ENCODE data around the gene COL4A1.

COL4A1 gene

GRCh38 chr13:110341445-110342244 is 34.7 kb upstream of the COL4A1 start:
- no peak for DNase-seq (ENCODE audit: low read depth in 2 of 3, low spot score in 2 of 3)

GRCh38 chr13:110340812-110341444 is 34.0 kb upstream of the COL4A1 start:
- peak in 2 of 3 experiments; percentile 24 to 33 for DNase-seq (ENCODE audit: low read depth in 2 of 3, low spot score in 2 of 3)

GRCh38 chr13:110339975-110340550 is 33.1 kb upstream of the COL4A1 start:
- no peak for DNase-seq (ENCODE audit: low read depth in 2 of 3, low spot score in 2 of 3)

DNA sequence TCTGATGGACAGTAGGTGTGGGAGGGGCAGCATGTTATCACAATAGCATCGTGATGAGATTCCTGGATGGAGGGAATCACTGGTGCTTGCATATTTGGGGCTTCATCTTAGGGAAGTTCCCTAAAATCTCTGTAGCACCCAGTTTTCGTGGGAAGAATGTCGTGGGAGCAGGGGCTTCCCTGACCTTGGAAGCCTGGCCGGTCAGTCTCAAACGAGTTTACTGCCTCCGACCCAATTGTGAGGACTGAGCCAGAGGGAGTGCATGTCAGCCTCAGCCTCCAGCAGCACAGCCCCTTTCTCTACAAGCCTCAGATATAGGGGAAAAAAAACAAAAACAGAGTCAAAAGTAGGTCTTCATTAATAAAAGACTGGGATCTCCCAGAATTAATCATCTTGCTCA is 32.3 kb upstream of the COL4A1 start:
- no peak for DNase-seq (ENCODE audit: low read depth in 2 of 3, low spot score in 2 of 3)

- no peak for DNase-seq (ENCODE audit: low read depth in 2 of 3, low spot score in 2 of 3)
These were observed 31.6 kb upstream of the COL4A1 start for GRCh38 chr13:110338441-110339101.

- DNase-seq (ENCODE audit: low read depth in 2 of 3, low spot score in 2 of 3) = no peak
These were observed 30.3 kb upstream of the COL4A1 start for GRCh38 chr13:110337247-110337646.

DNA sequence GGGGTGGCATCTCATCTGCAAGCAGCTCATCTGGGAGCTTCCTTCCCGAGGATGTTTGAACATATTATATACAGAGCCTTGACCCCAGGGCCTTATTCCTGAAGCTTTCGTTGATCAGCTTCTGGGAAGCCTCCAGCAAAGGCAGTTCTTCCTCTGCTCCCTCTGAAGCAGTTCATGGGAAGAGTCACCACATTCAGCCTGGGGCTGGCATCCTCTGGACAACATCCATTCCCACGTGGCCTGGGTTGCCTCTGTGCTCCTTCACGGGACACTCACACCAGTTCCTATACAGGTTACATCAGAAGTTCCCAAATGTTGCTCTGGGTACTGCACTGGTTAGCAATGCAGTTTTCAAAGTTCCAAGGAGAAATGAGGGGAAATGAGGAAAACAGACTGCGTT is 29.7 kb upstream of the COL4A1 start:
- DNase-seq (ENCODE audit: low read depth in 2 of 3, low spot score in 2 of 3) = no peak

DNA sequence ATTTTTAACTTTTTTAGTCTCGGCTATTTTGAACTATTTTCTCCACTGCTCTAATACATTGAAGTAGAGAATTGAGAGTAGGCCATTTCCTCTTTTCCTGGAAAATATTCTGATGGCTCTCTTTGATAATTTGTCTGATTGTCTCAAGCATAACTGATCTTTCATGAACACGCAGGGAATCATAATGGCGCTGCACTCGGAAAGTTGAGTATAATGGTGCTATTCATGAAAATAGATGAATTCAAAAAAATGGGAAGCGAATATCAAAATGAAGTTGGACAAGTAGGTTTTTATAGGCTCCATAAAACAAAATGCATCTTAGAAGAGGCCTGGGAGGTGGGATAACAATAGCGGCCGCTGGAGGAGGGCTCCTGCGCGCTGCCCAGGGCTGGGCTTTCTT is 29.2 kb upstream of the COL4A1 start:
- DNase-seq (ENCODE audit: low read depth in 2 of 3, low spot score in 2 of 3) = no peak

DNA sequence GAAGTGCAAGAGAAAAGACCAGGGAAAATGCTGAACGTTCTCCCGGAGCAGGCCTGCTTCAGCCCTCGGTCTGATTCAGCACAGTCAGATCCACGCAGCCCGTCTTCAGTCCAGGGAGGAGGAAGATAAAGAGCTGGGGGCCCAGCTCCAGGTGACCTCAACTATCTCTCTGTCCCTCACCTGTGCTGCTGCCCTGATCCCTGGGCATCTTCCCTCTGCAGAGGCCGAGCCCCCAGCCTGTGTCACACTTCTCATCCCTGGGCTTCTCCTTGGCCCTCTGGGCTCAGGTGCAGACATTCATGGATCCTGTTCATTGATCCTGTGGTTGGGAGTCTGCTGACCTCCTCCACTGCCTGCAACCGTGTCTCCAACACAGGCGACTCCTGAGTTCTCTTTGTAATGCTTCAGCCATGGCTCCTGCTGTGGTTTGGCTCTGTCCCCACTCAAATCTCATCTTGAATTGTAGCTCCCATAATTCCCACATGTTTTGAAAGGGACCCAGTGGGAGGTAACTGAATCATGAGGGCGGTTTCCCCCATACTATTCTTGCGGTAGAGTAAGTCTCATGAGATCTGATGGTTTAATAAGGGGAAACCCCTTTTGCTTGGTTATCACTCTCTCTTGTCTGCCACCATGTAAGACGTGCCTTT is 28.0 kb upstream of the COL4A1 start:
- DNase-seq (ENCODE audit: low read depth in 2 of 3, low spot score in 2 of 3) = no peak

- DNase-seq (ENCODE audit: low read depth in 2 of 3, low spot score in 2 of 3) = no peak
These were observed 27.3 kb upstream of the COL4A1 start for GRCh38 chr13:110334256-110334655.

GRCh38 chr13:110333837-110334236 is 26.9 kb upstream of the COL4A1 start:
- DNase-seq (ENCODE audit: low read depth in 2 of 3, low spot score in 2 of 3) = no peak

DNA sequence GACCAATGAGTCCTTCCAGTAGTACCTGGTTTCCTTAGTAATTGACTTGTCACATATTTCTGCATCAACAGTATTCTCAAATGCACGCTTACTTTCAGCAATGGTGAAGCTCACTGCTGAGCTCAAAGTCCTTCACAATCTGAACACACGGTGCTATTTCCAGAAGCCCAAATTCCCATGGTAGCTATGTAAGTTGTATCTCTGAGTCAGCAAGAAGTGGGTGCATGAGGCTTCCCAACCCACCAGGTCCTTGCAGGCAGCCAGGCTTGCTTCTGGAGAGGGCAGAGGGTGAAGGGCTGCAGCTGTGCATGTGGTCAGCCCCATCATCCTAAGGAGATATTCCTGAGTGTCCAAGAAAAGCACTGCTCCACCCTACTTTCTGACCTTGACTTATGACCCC is 25.8 kb upstream of the COL4A1 start:
- no peak for DNase-seq (ENCODE audit: low read depth in 2 of 3, low spot score in 2 of 3)

GRCh38 chr13:110331362-110331761 is 24.4 kb upstream of the COL4A1 start:
- DNase-seq (ENCODE audit: low read depth in 2 of 3, low spot score in 2 of 3) = no peak

DNA sequence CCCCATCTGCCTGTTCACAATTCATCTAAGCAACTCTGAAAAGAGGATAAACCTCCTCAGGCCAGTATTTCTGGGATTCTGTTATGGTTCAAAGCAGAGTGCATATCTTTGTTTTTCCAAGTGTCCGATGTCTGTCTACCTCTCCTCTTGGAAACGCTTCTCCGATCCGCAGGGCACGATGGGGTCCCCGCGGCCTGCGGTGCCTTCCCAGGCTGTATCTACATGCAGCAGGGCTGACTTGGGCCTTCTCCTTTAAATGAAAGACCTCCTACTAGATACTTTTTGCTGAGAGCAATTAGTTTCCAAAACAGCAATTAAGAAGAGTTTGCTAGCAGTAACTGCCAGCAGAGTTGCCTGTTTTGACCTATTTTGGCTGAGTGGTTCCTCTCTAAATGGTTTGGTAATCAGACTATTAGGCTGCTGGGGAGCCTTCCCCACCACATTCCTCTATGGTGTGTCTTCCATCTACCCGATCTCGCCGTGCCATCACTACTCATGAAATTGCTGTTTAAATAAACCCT is 23.6 kb upstream of the COL4A1 start:
- no peak for DNase-seq (ENCODE audit: low read depth in 2 of 3, low spot score in 2 of 3)

DNA sequence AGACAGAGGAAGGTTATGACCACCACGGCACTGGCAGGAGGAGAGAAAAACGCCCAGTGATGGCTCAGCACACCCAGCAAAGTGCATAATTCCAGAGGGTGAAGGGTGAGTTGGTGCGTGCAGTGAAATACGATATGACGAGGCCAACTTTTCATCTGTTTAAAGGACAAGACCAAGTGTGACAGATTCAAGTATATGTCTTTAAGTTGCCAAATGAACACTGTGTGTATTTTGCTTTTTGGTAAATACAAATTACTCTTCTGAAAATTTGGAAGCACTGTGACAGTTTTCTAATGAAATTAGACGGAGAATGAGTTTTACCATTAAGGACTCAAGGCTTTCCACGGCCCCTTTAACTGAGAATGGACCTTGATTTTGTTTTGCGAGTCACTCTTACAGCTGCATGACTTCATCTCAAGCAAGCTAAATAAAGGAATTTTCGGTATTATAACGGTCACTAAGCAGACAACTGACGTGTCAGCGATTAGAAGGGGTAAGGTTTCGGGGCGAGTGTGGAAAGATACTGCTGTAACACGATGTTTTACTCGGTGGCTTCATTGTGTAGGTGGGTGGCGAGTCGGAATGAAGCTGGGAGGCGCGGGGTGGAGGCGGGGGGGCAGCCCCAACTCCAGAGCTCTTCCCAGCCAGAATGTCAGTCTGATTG is 23.0 kb upstream of the COL4A1 start:
- DNase-seq (ENCODE audit: low read depth in 2 of 3, low spot score in 2 of 3) = no peak

DNA sequence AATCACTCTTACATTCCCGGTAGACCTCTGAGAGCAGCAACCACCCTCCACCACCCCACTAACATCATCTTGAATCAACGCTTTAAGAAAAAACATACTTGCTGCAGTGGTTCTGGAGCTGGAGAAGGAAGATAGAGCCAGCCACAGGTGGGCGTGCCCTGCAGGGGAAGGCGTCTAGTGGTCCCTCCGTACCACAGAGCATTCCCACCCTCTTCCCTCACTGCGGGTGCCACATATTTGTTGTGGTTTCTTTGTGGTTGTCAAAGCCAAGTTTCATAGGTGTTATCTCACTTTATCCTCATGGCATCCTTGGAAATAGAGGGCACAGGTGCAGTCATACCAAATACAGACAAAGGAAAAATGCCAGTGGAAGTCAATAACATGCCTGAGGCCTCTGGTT is 22.3 kb upstream of the COL4A1 start:
- DNase-seq (ENCODE audit: low read depth in 2 of 3, low spot score in 2 of 3) = no peak

DNA sequence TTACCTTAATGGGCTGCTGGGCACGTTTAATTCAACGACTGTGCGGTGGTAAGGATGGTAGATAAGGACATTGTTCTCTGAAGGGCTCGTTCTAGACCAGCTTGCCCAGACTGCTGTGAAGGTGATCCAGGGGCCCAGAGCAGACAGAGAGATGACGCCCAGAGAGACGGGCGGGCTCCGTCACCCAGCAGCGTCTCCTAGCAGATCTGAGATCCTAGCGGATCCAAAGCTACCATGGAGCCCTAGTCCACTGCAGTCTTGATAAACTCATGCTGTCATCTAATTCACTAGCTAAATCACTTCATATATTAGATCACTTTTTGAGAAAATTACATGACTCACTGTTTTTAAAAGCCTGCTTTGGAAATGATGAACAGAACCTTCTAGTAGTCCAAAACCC is 21.6 kb upstream of the COL4A1 start:
- DNase-seq (ENCODE audit: low read depth in 2 of 3, low spot score in 2 of 3) = no peak

GRCh38 chr13:110327051-110327721 is 20.2 kb upstream of the COL4A1 start:
- no peak for DNase-seq (ENCODE audit: low read depth in 2 of 3, low spot score in 2 of 3)

GRCh38 chr13:110326263-110326904 is 19.4 kb upstream of the COL4A1 start:
- no peak for DNase-seq (ENCODE audit: low read depth in 2 of 3, low spot score in 2 of 3)
